ENCODE data around the gene RAPGEF6.

DNA sequence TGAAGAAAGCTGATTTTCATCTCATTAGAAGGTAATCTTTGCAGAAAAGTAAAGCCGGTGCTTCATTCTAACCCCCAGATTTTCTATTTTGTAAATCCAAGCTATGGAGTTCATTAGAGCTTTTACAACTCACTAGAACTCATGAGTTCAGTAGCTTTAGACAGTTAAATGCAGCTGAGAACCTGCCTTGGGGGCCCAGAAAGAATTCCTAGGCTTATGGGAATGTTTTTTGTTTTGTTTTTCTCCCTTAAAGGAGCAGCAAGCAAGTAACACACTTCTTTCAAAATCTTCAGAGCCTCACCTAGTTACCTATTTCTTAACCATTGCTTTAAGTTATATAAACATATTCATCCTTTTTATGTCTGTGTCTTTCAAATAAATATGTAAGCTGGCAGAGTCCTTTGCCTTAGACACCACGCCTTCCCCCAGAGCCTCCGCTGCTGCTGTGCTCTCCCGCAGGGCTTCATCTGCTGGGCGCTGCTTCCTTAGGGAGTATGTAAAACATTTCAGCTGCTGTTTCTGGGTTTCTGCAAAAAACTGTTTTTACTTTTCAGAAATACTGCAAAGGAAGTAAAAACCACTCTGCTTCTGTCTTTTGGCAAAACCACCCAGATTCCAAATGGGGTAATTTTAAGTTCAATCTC is 238.3 kb downstream of the RAPGEF6 start:
- TF ChIP-seq CTCF (IDR thresholded peaks at IDR 0.05) (no peak), POLR2A (IDR thresholded peaks at IDR 0.05) (no peak)

All from adrenal gland (tissue), 5 donors.